Epithelial cell of esophagus (primary cell): ENCODE results near the gene CASQ2.

Source experiments
- DNase-seq: peaks from one replicate; pipeline ENCODE4 v3.0.0; 2010; ENCODE audit warnings: low read depth
- H3K4me3 ChIP-seq: 2 replicates; pipeline ENCODE4 v1.5.1; 2011; ENCODE audit warnings: mild to moderate bottlenecking, low read length, control low read depth
- CTCF ChIP-seq: IDR thresholded peaks from 2 replicates; pipeline ENCODE4 v1.5.1; 2011; ENCODE audit warnings: low read depth, mild to moderate bottlenecking, low read length, control low read depth, inconsistent platforms; ENCODE audit not compliant: insufficient read depth; ENCODE audit errors: missing control alignments

Gene CASQ2

DNA sequence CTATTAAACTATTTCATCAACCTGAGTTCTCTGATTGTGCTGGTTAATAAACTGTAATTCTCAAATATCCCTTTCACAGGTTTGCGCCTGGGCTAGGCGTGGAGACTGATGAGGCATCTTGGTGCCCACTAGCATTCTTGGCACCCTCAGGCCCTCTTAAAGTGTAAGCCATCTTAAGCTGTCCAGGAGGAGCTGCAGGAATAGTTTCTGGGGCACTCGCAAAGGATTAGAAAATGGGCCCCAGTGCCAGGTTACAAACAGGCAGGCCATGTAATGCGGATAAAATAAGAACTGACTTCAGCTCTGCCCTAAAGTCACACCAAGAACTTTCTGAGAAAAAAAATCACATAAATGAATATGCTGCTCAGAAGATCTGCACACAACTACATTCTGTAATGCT lies 1.1 kb downstream of the CASQ2 start:
- TF ChIP-seq CTCF = no peak
- H3K4me3 ChIP-seq = no peak overlapping the region
- DNase-seq = no peak

- no peak for DNase-seq
- no peak for TF ChIP-seq CTCF
- no peak overlapping the region for H3K4me3 ChIP-seq
Measured at GRCh38 chr1:115765091-115765490, 3.4 kb downstream of the CASQ2 start.

DNA sequence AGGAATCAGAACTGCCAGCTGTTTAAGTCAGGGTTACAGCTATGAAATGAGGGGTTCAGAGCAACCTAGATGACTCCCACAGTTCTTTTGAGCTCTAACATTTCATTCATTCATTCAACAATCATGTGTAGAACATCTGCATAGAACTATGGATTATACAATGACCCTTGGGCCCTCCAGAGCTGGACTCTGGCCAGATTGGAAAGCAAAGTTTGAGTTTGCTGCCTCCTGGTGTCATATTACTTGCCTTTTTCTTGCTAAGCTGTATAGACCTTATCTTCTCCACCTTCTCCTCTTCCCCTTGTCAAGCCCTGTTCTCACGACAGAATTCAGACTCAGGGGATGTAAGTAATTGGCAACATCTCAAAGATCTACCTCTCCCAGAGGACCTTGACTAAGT lies 4.0 kb downstream of the CASQ2 start:
- no peak overlapping the region for H3K4me3 ChIP-seq
- peak; percentile 58 for TF ChIP-seq CTCF
- DNase-seq = peak; percentile 46

DNA sequence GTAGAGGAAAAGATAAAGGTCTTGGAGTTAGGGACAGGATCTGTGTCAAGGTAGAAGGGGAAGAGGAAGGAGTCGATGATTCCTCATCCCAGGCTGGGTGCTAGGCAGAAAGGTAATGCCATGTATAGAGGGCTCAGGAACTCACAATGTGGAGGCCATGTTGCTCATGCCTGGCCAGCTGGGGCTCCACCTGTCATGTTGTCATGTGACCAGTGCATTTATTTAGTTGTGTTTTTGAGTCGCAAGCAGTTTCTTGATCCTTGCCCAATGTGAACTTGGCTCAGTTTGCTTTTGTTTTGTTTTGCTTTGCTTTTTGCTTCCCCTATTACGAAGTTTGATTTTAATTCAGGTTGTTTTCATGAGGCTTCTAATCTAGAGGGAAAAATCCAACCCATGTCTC lies 5.7 kb downstream of the CASQ2 start:
- H3K4me3 ChIP-seq = no peak overlapping the region
- no peak for TF ChIP-seq CTCF
- DNase-seq = no peak

GRCh38 chr1:115761601-115762302 lies 6.8 kb downstream of the CASQ2 start:
- H3K4me3 ChIP-seq = no peak overlapping the region
- no peak for TF ChIP-seq CTCF
- peak; percentile 44 for DNase-seq

GRCh38 chr1:115757856-115758255 lies 10.7 kb downstream of the CASQ2 start:
- no peak for TF ChIP-seq CTCF
- H3K4me3 ChIP-seq = no peak overlapping the region
- DNase-seq = peak; percentile 34

DNA sequence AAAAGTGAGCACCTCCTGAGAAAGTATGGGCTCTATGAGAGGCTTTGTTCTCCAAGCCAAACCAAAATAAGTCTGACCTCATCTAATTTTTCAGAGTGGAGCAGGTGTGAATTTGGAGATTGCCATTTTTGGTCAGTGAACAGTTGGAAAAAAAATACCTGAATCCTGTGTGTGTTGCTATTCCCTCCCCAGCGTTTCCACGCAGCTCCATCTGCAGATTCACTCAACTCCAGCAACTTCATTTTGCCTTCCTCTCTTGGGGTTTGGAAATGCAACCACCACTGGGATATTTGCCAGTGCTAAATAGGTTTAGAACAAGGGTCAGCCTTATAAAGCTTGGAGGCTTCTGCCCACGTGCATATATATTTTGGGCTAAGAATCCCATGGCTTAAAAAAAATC lies 11.2 kb downstream of the CASQ2 start:
- no peak for TF ChIP-seq CTCF
- H3K4me3 ChIP-seq = no peak overlapping the region
- DNase-seq = no peak
